Measurements from ENCODE around the gene TSEN2. TPM values are rescaled to one million over a fixed set of nuclear protein-coding genes. Genes with fewer than 3 reads are reported as not detected.

Gene TSEN2
- total and polyA plus RNA-seq, 2 of the 4 experiments (the other 2 are of a cell fraction), result 9.5 to 14.2 TPM

DNA sequence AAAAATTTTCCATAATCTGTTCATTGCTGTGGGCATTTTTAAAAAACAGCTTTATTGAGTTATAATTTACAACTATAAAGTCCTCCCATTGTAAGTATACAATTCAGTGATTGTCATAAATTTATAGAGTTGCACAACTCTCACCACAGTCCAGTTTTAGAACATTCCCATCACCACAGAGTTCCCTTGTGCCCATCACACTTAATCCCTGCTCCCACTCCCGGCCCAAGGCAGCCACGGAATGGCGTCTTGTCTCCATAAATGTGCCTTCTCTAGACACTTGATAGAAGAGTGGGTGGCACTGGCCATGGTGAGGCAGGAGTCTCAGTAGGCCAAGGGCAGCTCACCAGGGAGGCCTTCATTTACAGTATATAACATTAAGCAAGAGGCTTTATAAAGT, 6.3 kb downstream of the TSEN2 start:
- no peak overlapping the region for H2AFZ ChIP-seq (replicated peaks; ENCODE audit: low read length, poor library complexity)
- no peaks in the 10 kb centered on the region for H4K20me1 ChIP-seq (ENCODE audit: insufficient read depth, low read length)
- H4K5ac ChIP-seq (ENCODE audit: low read depth, low read length), result no peak overlapping the region
- H3K4ac ChIP-seq (ENCODE audit: low read depth, low read length), result no peak overlapping the region
- intact Hi-C loops (cut with micrococcal nuclease) (no loop called here), in situ Hi-C loops (cut with MboI; ENCODE audit: low sequenced_read_pairs) (no loop called here), dilution Hi-C loops (cut with HindIII; ENCODE audit: low sequenced_read_pairs, unreplicated experiment) (no loop called here)
- no TSS peak for BruUV-seq (replicated peaks)
- no peak overlapping the region for H2BK5ac ChIP-seq (ENCODE audit: low read depth, low read length, poor library complexity, severe bottlenecking)
- ATAC-seq (ENCODE audit: low read depth) (no peak), DNase-seq (no peak)
- H4K8ac ChIP-seq (ENCODE audit: low read depth in 2 of 2, low read length in 2 of 2), result no peak overlapping the region
- H3K14ac ChIP-seq (replicated peaks; ENCODE audit: low read depth, low read length), result no peak overlapping the region
- no peaks in the 10 kb centered on the region for H3K9me1 ChIP-seq (ENCODE audit: insufficient read depth, low read length)
- H2BK15ac ChIP-seq (ENCODE audit: low read depth, low read length), result no peak overlapping the region
- CTCF ChIA-PET, result no interaction called here
- H3K4me3 ChIP-seq (ENCODE audit: insufficient read depth, low read depth, low read length), result no peak overlapping the region
- H3K27ac ChIP-seq (ENCODE audit: insufficient read depth, low read length), result no peak overlapping the region
- peaks cover 5% of the 10 kb centered on the region; the same call in 1 of the 2 replicates for H3K36me3 ChIP-seq (ENCODE audit: control insufficient read depth, insufficient read depth, low read length)
- H2BK120ac ChIP-seq (ENCODE audit: low read depth, low read length), result no peak overlapping the region
- H3K27me3 ChIP-seq (ENCODE audit: control insufficient read depth, insufficient read depth, low read length), result no peaks in the 10 kb centered on the region
- no peak overlapping the region for H2BK20ac ChIP-seq (ENCODE audit: low read depth, low read length)
- H3K9ac ChIP-seq (ENCODE audit: low read depth, low read length), result no peak overlapping the region
- H3K4me2 ChIP-seq (ENCODE audit: low read depth, low read length), result no peak overlapping the region
- H3K18ac ChIP-seq (ENCODE audit: low read depth, low read length), result no peak overlapping the region
- H3K4me1 ChIP-seq (ENCODE audit: control insufficient read depth, insufficient read depth, low read length), result no peaks in the 10 kb centered on the region
- POLR2A ChIA-PET (ENCODE audit: unreplicated experiment), result no interaction called here
- H2AK5ac ChIP-seq (ENCODE audit: low read depth, low read length), result no peak overlapping the region
- peaks cover 4 to 6% of the 10 kb centered on the region in 2 experiments; a peak in 3 of 4 replicates for H3K79me1 ChIP-seq (ENCODE audit: low read depth in 1 of 2, low read length in 2 of 2)
- no peak overlapping the region for H3K23ac ChIP-seq (ENCODE audit: low read depth, low read length)
- H2AK9ac ChIP-seq (replicated peaks; ENCODE audit: low read depth, low read length, poor library complexity), result no peak overlapping the region
- H3K56ac ChIP-seq (ENCODE audit: extremely low read depth, insufficient read depth, low read length), result no peak overlapping the region
- no peaks in the 10 kb centered on the region for H3K9me3 ChIP-seq (ENCODE audit: control insufficient read depth, insufficient read depth, low read length)
- no peak overlapping the region for H4K91ac ChIP-seq (ENCODE audit: insufficient read depth, low read depth, low read length)
- WGBS, 2 experiments (ENCODE audit: extremely low coverage in 2 of 2, insufficient read length in 1 of 2), result no CpG with 5 or more reads among the region's 3 CpGs
- TF ChIP-seq CEBPB (IDR thresholded peaks at IDR 0.05; ENCODE audit: low read depth, low read length) (no peak), RFX5 (IDR thresholded peaks at IDR 0.05; ENCODE audit: low read depth, low read length) (no peak), CHD1 (IDR thresholded peaks at IDR 0.05; ENCODE audit: low read depth, low read length) (no peak), POLR2A (IDR thresholded peaks at IDR 0.05; ENCODE audit: low read depth, low read length) (no peak), MAZ (IDR thresholded peaks at IDR 0.05; ENCODE audit: borderline replicate concordance, low read depth, low read length) (no peak), NFE2L2 (IDR thresholded peaks at IDR 0.05; ENCODE audit: low read depth, low read length) (no peak), FOS (IDR thresholded peaks at IDR 0.05; ENCODE audit: low read depth, low read length) (no peak), RCOR1 (IDR thresholded peaks at IDR 0.05; ENCODE audit: insufficient replicate concordance, low read length) (no peak), BHLHE40 (IDR thresholded peaks at IDR 0.05; ENCODE audit: low read depth, low read length) (no peak), SMC3 (IDR thresholded peaks at IDR 0.05; ENCODE audit: low read depth, low read length) (no peak), MXI1 (IDR thresholded peaks at IDR 0.05; ENCODE audit: borderline replicate concordance, low read depth, low read length) (no peak), RAD21 (IDR thresholded peaks at IDR 0.05; ENCODE audit: low read length) (no peak)
- TF ChIP-seq, protein P1, sequence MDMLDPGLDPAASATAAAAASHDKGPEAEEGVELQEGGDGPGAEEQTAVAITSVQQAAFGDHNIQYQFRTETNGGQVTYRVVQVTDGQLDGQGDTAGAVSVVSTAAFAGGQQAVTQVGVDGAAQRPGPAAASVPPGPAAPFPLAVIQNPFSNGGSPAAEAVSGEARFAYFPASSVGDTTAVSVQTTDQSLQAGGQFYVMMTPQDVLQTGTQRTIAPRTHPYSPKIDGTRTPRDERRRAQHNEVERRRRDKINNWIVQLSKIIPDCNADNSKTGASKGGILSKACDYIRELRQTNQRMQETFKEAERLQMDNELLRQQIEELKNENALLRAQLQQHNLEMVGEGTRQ (IDR thresholded peaks at IDR 0.05; ENCODE audit: low read depth, low read length), result no peak
- TF ChIP-seq, protein P2, sequence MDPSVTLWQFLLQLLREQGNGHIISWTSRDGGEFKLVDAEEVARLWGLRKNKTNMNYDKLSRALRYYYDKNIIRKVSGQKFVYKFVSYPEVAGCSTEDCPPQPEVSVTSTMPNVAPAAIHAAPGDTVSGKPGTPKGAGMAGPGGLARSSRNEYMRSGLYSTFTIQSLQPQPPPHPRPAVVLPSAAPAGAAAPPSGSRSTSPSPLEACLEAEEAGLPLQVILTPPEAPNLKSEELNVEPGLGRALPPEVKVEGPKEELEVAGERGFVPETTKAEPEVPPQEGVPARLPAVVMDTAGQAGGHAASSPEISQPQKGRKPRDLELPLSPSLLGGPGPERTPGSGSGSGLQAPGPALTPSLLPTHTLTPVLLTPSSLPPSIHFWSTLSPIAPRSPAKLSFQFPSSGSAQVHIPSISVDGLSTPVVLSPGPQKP (IDR thresholded peaks at IDR 0.05; ENCODE audit: borderline replicate concordance, low read depth, low read length), result no peak
- TF ChIP-seq, protein P3, sequence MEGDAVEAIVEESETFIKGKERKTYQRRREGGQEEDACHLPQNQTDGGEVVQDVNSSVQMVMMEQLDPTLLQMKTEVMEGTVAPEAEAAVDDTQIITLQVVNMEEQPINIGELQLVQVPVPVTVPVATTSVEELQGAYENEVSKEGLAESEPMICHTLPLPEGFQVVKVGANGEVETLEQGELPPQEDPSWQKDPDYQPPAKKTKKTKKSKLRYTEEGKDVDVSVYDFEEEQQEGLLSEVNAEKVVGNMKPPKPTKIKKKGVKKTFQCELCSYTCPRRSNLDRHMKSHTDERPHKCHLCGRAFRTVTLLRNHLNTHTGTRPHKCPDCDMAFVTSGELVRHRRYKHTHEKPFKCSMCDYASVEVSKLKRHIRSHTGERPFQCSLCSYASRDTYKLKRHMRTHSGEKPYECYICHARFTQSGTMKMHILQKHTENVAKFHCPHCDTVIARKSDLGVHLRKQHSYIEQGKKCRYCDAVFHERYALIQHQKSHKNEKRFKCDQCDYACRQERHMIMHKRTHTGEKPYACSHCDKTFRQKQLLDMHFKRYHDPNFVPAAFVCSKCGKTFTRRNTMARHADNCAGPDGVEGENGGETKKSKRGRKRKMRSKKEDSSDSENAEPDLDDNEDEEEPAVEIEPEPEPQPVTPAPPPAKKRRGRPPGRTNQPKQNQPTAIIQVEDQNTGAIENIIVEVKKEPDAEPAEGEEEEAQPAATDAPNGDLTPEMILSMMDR (conservative IDR thresholded peaks at IDR 0.05; ENCODE audit: low read depth, low read length), result no peak

All from IMR-90 (cell line).